Measurements from ENCODE around the gene SMAP1.
A peak's percentile ranks its signal among the peaks of the same experiment; 100 is the strongest.
"Not testable (repeated sequence)": the region's sequence is repeated elsewhere in the genome, so short reads cannot be mapped to it uniquely, and the experiment has no call there.

SMAP1 gene

GRCh38 chr6:70742462-70742861, 74.8 kb downstream of the SMAP1 start:
- H3K4me3 ChIP-seq (ENCODE audit: low read depth, low read length); H3K4me1 ChIP-seq (ENCODE audit: control insufficient read depth, insufficient read depth, low read length); H3K9me3 ChIP-seq (ENCODE audit: control insufficient read depth, insufficient read depth, low read depth, low read length); POLR2A ChIA-PET; H3K27ac ChIP-seq (ENCODE audit: extremely low read depth, low read depth, low read length); H3K36me3 ChIP-seq (ENCODE audit: control insufficient read depth in 2 of 2, insufficient read depth in 1 of 2, low read length in 2 of 2); CTCF ChIA-PET: not testable (repeated sequence)
- TF ChIP-seq ZNF707 (tag by site-specific recombination; IDR thresholded peaks at IDR 0.05): peak; percentile 56; the same call in 1 of the 2 replicates

GRCh38 chr6:70753870-70754380, 86.2 kb downstream of the SMAP1 start:
- H3K27ac ChIP-seq (ENCODE audit: extremely low read depth, low read depth, low read length): no peak overlapping the region
- peak; percentile 43; the same call in 1 of the 2 replicates for TF ChIP-seq ATF2 (tag by site-specific recombination; IDR thresholded peaks at IDR 0.05; ENCODE audit: low read depth)
- no peak for TF ChIP-seq ZNF132 (tag by site-specific recombination; IDR thresholded peaks at IDR 0.05; ENCODE audit: borderline replicate concordance)
- no peak for TF ChIP-seq GLIS2 (tag by site-specific recombination; IDR thresholded peaks at IDR 0.05)
- peaks cover 0 to 6% of the 10 kb centered on the region in 2 experiments; a peak in 1 of 3 replicates for H3K36me3 ChIP-seq (ENCODE audit: control insufficient read depth in 2 of 2, insufficient read depth in 1 of 2, low read length in 2 of 2)
- H3K4me1 ChIP-seq (ENCODE audit: control insufficient read depth, insufficient read depth, low read length): no peaks in the 10 kb centered on the region
- CTCF ChIA-PET: interaction anchor here (0.7 to 1.9 kb wide), 2 partner anchors 130 to 250 kb away, joined by 4 read pairs; no protein-coding TSS in a partner anchor
- no peak overlapping the region for H3K4me3 ChIP-seq (ENCODE audit: low read depth, low read length)
- no peaks in the 10 kb centered on the region for H3K9me3 ChIP-seq (ENCODE audit: control insufficient read depth, insufficient read depth, low read depth, low read length)
- POLR2A ChIA-PET: no interaction called here

GRCh38 chr6:70758883-70759282, 91.2 kb downstream of the SMAP1 start:
- CTCF ChIA-PET: no interaction called here
- Histone ChIP-seq H3K4me3 (ENCODE audit: low read depth, low read length) (no peak overlapping the region), H3K4me1 (ENCODE audit: control insufficient read depth, insufficient read depth, low read length) (no peaks in the 10 kb centered on the region), H3K27ac (ENCODE audit: extremely low read depth, low read depth, low read length) (no peak overlapping the region), H3K9me3 (ENCODE audit: control insufficient read depth, insufficient read depth, low read depth, low read length) (no peaks in the 10 kb centered on the region), H3K36me3 (ENCODE audit: control insufficient read depth in 2 of 2, insufficient read depth in 1 of 2, low read length in 2 of 2) (peaks cover 0 to 6% of the 10 kb centered on the region in 2 experiments; a peak in 1 of 3 replicates)
- POLR2A ChIA-PET: no interaction called here
- TF ChIP-seq ZNF133 (tag by site-specific recombination; IDR thresholded peaks at IDR 0.05) (no peak), ZNF114 (tag by site-specific recombination; IDR thresholded peaks at IDR 0.05) (no peak), ZNF148 (tag by site-specific recombination; IDR thresholded peaks at IDR 0.05; ENCODE audit: borderline replicate concordance) (no peak), ZNF664 (tag by site-specific recombination; IDR thresholded peaks at IDR 0.05) (no peak), ZNF239 (tag by site-specific recombination; IDR thresholded peaks at IDR 0.05) (no peak)

GRCh38 chr6:70763754-70764510, 96.2 kb downstream of the SMAP1 start:
- TF ChIP-seq KLF1 (tag by site-specific recombination; IDR thresholded peaks at IDR 0.05) (no peak), ZNF335 (tag by site-specific recombination; conservative IDR thresholded peaks at IDR 0.05) (no peak), ZNF837 (tag by site-specific recombination; IDR thresholded peaks at IDR 0.05) (no peak), HOXC10 (CRISPR knock-in tag; IDR thresholded peaks at IDR 0.05) (no peak)
- Histone ChIP-seq H3K36me3 (ENCODE audit: control insufficient read depth in 2 of 2, insufficient read depth in 1 of 2, low read length in 2 of 2) (peaks cover 0 to 5% of the 10 kb centered on the region in 2 experiments; a peak in 1 of 3 replicates), H3K27ac (ENCODE audit: extremely low read depth, low read depth, low read length) (no peak overlapping the region), H3K4me1 (ENCODE audit: control insufficient read depth, insufficient read depth, low read length) (no peaks in the 10 kb centered on the region), H3K9me3 (ENCODE audit: control insufficient read depth, insufficient read depth, low read depth, low read length) (no peaks in the 10 kb centered on the region), H3K4me3 (ENCODE audit: low read depth, low read length) (no peak overlapping the region)
- CTCF ChIA-PET: interaction anchor here (0.6 kb wide), 1 partner anchor 93 kb away, joined by 4 read pairs; no protein-coding TSS in a partner anchor
- POLR2A ChIA-PET: no interaction called here
